ENCODE results near the gene MRPS33. TPM values are rescaled to one million over a fixed set of nuclear protein-coding genes. Genes with fewer than 3 reads are reported as not detected.
"Not testable (repeated sequence)": the region's sequence is repeated elsewhere in the genome, so short reads cannot be mapped to it uniquely, and the experiment has no call there.

MRPS33 gene
- total RNA-seq, 1 experiment from 2014 or later, result 67.7 TPM

- intact Hi-C loops (cut with micrococcal nuclease; ENCODE audit: unreplicated experiment), result no loop called here
- CTCF ChIA-PET, result no interaction called here
- Mint-ChIP-seq H3K27ac (ENCODE audit: unreplicated experiment) (no peak overlapping the region), H3K36me3 (ENCODE audit: insufficient read depth, unreplicated experiment) (no peaks in the 10 kb centered on the region), H3K9me3 (ENCODE audit: unreplicated experiment) (peaks cover 10% of the 10 kb centered on the region), H3K27me3 (ENCODE audit: insufficient read depth, unreplicated experiment) (no peaks in the 10 kb centered on the region), H3K4me3 (ENCODE audit: unreplicated experiment) (no peak overlapping the region), H3K4me1 (ENCODE audit: low read depth, unreplicated experiment) (peaks cover 19% of the 10 kb centered on the region)
- Histone ChIP-seq H3K27me3 (replicated peaks; ENCODE audit: control insufficient read depth, insufficient read depth, low read length) (no peaks in the 10 kb centered on the region), H3K36me3 (ENCODE audit: control insufficient read depth, insufficient read depth, low read length) (no peaks in the 10 kb centered on the region), H3K9me3 (no peaks in the 10 kb centered on the region), H3K4me1 (peaks cover 24% of the 10 kb centered on the region), H3K4me3 (ENCODE audit: low read depth, low read length) (no peak overlapping the region)
- no peak for TF ChIP-seq CTCF (IDR thresholded peaks at IDR 0.05; ENCODE audit: insufficient read depth in 1 of 2, low read depth in 1 of 2, low read length in 1 of 2, severe bottlenecking in 1 of 2, unreplicated experiment in 1 of 2)
- no TSS peak for BruUV-seq (replicated peaks)
- DNase-seq, result no peak
- POLR2A ChIA-PET, result no interaction called here
These were observed 48.1 kb downstream of the MRPS33 start for GRCh38 chr7:140966561-140967233.

GRCh38 chr7:140961117-140961516 is 53.6 kb downstream of the MRPS33 start:
- Histone ChIP-seq H3K27me3 (replicated peaks; ENCODE audit: control insufficient read depth, insufficient read depth, low read length) (no peaks in the 10 kb centered on the region), H3K36me3 (ENCODE audit: control insufficient read depth, insufficient read depth, low read length) (no peaks in the 10 kb centered on the region), H3K9me3 (peaks cover 11% of the 10 kb centered on the region; the same call in 1 of the 2 replicates), H3K4me1 (no peaks in the 10 kb centered on the region), H3K4me3 (ENCODE audit: low read depth, low read length) (no peak overlapping the region)
- no peak overlapping the region for H3K4me3 Mint-ChIP-seq (ENCODE audit: unreplicated experiment)
- H3K9me3 Mint-ChIP-seq (ENCODE audit: unreplicated experiment), result peaks cover 18% of the 10 kb centered on the region
- BruUV-seq (replicated peaks), result no TSS peak
- no peak for DNase-seq
- TF ChIP-seq CTCF (IDR thresholded peaks at IDR 0.05; ENCODE audit: insufficient read depth in 1 of 2, low read depth in 1 of 2, low read length in 1 of 2, severe bottlenecking in 1 of 2, unreplicated experiment in 1 of 2), result no peak
- CTCF ChIA-PET, result no interaction called here
- intact Hi-C loops (cut with micrococcal nuclease; ENCODE audit: unreplicated experiment), result no loop called here
- no peak overlapping the region for H3K27ac Mint-ChIP-seq (ENCODE audit: unreplicated experiment)
- peaks cover 1% of the 10 kb centered on the region for H3K4me1 Mint-ChIP-seq (ENCODE audit: low read depth, unreplicated experiment)
- no peaks in the 10 kb centered on the region for H3K36me3 Mint-ChIP-seq (ENCODE audit: insufficient read depth, unreplicated experiment)
- no peaks in the 10 kb centered on the region for H3K27me3 Mint-ChIP-seq (ENCODE audit: insufficient read depth, unreplicated experiment)
- POLR2A ChIA-PET, result no interaction called here

GRCh38 chr7:140956997-140957396 is 57.8 kb downstream of the MRPS33 start:
- BruUV-seq (replicated peaks); intact Hi-C loops (cut with micrococcal nuclease; ENCODE audit: unreplicated experiment); H3K27me3 Mint-ChIP-seq (ENCODE audit: insufficient read depth, unreplicated experiment); H3K4me3 ChIP-seq (ENCODE audit: low read depth, low read length); H3K4me1 ChIP-seq; H3K27ac Mint-ChIP-seq (ENCODE audit: unreplicated experiment); H3K4me1 Mint-ChIP-seq (ENCODE audit: low read depth, unreplicated experiment); DNase-seq; H3K27me3 ChIP-seq (replicated peaks; ENCODE audit: control insufficient read depth, insufficient read depth, low read length); CTCF ChIA-PET; H3K36me3 ChIP-seq (ENCODE audit: control insufficient read depth, insufficient read depth, low read length); H3K36me3 Mint-ChIP-seq (ENCODE audit: insufficient read depth, unreplicated experiment); H3K4me3 Mint-ChIP-seq (ENCODE audit: unreplicated experiment): not testable (repeated sequence)
- H3K9me3 ChIP-seq, result peaks cover 11% of the 10 kb centered on the region; the same call in 1 of the 2 replicates
- peaks cover 11% of the 10 kb centered on the region for H3K9me3 Mint-ChIP-seq (ENCODE audit: unreplicated experiment)
- POLR2A ChIA-PET, result interaction anchor here (0.6 kb wide), 1 partner anchor 44 kb away, joined by 6 read pairs; no protein-coding TSS in a partner anchor

Other genes with a start within 250 kb of the MRPS33 start
- 38.5 and 44.6 TPM in 2 replicates for gene BRAF, start 90.0 kb downstream of the MRPS33 start, total RNA-seq (2022)
- gene TMEM178B, start 59.1 kb upstream of the MRPS33 start, total RNA-seq (2022), result 0.02 and 0.11 TPM in 2 replicates